ENCODE data around the gene BACE2.
A peak's percentile ranks its signal among the peaks of the same experiment; 100 is the strongest.
"Not testable (repeated sequence)": the region's sequence is repeated elsewhere in the genome, so short reads cannot be mapped to it uniquely, and the experiment has no call there.

BACE2 gene

DNA sequence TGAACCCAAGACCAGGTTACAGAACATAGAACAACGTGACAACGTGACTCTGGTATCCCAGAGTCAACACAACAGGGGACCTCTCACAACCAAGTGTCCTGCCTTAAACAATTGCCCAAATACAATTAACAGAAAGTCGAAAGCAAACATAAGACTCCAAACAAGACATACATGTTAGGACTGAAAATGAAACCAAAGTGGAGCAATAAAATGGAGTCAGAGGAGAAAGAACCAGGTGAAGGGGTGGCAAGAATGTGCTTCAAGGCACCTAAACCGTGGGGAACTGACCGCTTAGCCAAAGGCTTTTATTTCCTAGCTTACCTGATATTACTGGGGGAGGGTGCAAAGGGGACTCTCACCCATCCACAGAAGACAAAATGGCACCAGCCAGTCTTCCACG lies 17.8 kb downstream of the BACE2 start:
- DNase-seq (ENCODE audit: low read depth in 2 of 2) = no peak

DNA sequence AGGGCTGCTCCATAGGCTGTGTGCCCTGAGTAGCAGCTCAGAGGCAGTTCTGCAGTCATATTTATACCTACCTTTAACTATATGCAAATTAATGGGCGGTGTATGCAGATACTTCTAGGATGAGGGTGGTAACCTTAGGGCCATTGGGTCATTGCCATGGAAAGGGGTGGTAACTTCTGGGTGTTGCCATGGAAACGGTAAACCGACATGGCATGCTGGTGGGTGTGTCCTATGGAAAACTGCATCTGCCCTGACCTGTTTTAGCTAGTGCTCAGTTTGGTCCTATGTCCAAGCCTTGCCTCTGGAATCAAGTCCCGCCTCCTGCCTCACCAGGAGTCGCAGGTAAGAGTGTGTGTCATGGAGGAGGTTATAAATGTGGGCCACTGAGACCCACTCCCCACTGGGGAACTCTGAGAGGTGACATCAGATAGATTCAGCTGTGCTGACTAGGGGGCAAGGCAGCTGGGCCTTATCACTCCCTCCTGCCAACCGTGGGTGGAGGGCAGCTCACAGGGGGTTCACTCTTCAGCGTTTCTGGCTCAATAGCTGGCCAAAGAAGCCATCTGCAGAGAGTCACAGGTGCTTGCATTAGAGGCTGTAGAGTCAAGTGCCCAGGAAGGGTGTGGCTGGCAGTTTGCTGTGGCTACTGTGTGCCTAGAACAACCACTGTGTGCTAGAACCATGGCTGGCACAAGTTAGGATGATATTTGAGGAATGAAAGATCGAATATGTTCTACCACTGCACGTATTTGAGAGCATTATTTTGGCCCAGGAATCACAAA lies 19.0 kb downstream of the BACE2 start:
- DNase-seq (ENCODE audit: low read depth in 2 of 2) = no peak

DNA sequence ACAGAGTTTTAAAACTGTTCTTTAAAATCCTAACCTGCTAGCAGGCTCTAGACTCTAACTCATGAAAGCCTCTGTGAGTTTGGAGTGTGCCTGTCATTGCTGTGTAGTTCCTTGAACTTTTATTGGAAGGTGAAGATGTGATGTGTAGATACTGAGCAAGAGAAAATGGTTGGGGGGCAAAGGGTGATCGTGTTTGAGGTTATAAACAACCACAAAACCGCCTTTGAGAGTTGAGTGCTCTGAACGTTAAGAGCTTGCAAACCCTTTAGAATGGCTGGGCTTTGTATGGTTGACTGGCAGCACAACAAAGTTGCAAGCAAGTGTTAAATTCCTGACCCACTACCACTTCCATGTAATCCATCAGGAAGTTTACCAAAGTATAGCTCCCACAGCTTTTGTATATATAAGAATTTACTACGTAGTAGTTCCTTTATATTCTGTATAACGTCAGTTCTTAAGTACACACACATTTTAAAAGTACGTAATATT lies 19.6 kb downstream of the BACE2 start:
- DNase-seq (ENCODE audit: low read depth in 2 of 2) = no peak

DNA sequence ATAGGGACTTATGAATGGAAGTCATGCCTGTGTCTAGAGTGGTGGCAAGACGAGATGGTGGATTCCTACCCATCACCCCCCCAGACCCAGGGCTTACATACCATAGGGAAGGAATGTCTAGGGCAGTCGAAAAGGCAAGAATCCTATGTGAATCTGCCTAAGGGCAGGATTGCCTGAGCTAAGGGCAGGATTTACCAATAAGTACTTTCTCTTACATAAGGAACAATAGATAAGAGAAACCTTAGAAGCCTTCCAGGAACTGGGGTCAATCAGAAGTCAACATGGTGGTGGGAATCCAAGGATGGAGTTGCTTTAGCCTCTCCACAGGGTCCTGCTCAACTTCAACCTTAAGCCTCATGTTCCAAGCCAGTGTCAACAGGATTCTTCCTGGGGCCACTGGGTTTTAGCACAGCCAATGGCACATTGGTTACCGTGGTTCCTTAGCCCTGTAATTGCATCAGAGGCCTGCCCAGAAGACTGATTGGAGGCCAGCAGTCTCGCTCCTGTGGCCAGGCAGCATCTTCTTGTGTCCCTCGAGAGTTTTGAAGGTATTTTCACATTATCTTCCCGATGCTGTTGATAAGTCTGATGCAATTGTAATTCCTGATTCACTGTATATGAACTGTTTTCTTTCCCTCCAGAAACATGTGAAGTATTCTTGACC lies 20.7 kb downstream of the BACE2 start:
- no peak for DNase-seq (ENCODE audit: low read depth in 2 of 2)

DNA sequence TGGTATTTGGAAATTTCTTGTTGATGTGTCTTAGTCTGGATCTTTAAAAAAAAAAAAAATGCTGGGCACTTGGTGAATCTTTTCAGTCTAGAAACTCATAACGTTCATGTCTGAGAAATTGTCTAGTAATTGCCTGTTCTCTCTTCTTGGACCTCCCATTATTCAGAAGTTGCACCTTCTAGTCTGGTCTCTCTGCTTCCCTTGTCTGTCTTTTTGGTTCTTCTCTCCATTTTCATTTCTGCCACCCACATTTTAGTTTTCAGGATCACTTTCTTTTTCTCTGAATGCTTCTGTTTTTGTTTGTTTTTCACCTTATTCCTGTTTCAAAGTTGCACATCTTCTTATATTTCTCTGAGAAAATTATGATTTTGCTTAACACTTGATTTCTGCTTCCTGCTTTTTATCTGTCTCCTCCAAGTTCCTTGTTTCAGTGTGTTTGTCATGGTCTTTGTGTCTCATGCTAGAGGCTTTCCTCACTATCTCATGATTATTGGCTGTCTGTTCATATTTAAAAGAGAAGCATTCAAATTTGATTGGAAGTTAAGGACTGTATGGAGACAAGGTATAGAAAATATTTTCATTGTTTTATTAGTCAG lies 21.3 kb downstream of the BACE2 start:
- no peak for DNase-seq (ENCODE audit: low read depth in 2 of 2)

DNA sequence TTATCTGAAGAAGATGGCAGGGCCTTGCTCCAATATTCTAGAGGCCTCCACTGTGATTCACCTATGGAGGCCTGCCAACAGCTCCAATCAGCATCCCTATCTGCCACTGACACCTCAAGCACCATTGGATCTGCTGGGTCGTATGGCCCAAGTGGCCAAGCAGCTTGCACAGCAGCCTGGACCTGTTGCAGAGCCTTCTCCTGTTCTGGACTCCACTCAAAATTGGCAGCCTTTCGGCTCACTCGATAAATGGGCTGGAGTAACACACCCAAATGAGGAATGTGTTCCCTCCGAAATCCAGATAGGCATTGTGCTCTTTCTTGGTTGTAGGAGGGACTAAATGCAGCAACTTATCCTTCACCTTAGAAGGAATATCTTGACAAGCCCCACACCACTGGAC lies 24.6 kb downstream of the BACE2 start:
- DNase-seq (ENCODE audit: low read depth in 2 of 2) = not testable (repeated sequence)

DNA sequence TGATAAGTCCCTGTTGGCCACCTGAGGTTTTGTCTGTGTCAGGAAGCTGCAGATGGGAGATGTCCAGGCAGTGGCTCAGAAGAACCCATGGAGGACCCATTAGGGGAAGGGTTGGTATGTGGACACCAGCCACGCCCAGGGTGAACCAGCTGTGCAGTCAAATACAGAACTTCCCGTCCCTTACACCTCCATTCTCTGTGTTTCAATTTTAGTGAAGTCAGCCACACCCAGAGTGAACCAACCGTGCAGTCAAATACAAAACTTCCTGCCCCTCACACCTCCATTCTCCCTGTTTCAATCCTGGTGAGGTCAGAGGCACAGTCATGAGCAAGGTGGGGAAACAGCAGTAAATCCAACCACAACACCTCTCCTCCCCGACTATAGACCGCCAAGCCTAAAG lies 27.4 kb downstream of the BACE2 start:
- no peak for DNase-seq (ENCODE audit: low read depth in 2 of 2)

DNA sequence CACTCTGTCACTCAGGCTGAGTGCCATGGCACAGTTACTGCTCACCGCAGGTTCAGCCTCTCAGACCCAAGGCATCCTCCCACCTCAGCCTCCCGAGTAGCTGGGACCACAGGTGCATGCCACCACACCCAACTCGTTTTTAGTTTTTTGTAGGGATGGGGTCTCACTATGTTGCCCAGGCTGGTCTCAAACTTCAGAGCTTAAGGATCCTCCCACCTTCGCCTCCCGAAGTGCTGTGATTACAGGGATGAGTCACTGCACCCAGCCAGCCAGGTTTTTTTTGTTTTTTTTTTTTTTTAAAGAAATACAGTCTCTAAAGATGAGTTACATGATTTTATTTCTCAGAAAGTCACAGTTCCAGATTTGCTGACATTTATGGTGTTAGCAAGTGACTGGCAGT lies 29.0 kb downstream of the BACE2 start:
- no peak for DNase-seq (ENCODE audit: low read depth in 2 of 2)

DNA sequence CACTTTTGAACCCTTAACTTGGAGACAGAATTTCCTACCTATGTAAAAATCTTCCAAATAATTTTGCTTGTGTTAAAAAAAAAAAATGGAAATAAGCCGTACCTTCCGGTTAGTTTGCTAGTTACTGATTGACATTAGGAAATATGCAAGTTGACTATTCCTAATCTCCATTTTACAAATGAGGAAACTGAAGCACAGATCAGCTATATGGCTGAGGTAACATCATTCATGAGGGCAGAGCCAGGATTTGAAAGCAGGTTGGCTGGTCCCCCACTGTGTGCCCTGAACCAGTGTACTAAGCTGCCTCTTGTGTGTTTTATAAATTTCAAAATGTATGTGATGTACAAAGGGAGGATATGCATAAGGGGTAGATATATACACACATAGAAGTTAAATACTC lies 29.6 kb downstream of the BACE2 start:
- no peak for DNase-seq (ENCODE audit: low read depth in 2 of 2)

DNA sequence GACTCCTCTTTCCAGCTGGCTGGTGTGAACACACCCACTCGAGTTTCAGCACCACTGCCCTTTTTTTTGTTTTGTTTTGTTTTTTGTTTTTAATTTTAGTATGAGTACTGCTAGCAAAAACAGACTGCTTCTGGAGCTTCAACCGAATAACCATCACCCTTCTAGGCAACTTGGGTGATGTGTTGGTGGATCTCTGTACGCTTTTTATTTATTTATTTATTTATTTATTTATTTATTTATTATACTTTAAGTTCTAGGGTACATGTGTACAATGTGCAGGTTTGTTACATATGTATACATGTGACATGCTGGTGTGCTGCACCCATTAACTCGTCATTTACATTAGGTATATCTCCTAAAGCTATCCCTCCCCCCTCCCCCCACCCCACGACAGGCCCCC lies 30.7 kb downstream of the BACE2 start:
- not testable (repeated sequence) for DNase-seq (ENCODE audit: low read depth in 2 of 2)

DNA sequence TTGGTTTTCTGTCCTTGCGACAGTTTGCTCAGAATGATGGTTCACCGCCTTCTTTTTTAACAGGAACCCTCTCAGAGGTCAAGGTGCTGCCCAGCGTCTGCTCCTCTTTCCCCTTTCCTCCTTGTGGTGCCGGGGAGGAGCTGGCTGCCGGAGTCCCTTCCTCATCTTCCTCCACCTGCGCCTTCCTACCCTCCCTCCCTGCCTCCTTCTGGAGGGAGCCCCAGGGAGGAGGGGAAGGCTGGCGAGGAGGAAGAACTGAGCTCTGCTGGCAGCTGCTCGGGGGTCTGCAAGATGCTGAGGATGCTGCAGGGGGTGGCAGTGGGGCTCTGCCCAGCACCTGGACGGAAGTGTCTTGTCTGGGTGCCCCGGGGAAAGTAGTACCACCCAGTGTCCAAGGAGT lies 31.2 kb downstream of the BACE2 start:
- DNase-seq (ENCODE audit: low read depth in 2 of 2) = no peak

DNA sequence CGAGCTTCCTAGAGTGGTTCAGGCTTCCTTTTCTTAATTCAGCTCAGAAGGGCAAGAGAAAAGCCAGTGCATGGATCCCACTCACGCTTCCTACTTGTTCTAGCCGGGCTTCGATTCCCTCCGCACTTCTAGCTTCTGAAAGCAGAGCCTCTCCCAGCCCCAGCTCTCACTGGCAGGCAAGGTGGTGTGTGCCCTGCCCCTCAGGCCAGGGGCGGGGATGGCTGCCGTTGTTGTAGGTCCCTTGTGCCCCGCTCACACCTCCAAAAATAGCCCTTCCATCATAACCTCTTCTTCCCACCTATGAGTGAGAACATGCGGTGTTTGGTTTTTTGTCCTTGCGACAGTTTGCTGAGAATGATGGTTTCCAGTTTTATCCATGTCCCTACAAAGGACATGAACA lies 31.6 kb downstream of the BACE2 start:
- DNase-seq (ENCODE audit: low read depth in 2 of 2) = no peak

DNA sequence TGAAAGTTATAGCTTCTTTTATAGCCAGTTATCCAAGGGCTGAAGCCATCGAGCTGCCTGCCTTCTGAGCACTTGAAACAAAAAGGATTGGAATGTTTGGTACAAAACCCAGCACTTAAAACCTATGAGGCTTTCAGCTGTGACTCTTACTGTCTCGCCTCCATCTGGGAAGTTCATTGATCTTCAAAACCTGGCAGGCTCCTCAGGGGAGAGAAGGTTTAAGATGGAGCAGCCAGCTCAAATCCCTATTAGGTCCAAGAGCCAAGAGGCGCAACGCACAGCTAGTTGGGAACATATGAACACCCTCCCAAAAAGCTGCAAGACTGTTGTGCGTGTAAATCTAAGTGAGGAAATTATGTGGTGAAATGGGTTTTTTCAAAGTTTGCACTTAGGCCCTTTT lies 33.4 kb downstream of the BACE2 start:
- DNase-seq (ENCODE audit: low read depth in 2 of 2) = no peak

DNA sequence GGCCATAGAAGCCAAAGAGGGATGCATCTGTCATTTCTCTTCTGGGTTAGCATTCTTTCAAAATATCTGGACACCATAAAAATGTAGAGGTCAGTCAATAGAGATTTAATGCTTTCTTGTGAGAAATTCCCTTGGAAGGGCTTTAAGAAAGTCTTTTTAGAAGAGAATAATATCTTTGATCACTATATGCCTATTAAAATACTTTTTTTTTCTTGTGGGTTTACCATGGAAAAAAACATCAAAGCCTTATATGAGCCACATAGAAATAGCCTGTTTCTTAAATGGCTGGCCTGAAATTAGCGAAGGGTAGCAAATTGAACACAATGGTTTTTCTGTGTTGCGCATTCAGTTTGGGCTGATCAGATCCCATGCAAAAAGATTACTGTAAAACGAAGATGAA lies 36.8 kb downstream of the BACE2 start:
- no peak for DNase-seq (ENCODE audit: low read depth in 2 of 2)

DNA sequence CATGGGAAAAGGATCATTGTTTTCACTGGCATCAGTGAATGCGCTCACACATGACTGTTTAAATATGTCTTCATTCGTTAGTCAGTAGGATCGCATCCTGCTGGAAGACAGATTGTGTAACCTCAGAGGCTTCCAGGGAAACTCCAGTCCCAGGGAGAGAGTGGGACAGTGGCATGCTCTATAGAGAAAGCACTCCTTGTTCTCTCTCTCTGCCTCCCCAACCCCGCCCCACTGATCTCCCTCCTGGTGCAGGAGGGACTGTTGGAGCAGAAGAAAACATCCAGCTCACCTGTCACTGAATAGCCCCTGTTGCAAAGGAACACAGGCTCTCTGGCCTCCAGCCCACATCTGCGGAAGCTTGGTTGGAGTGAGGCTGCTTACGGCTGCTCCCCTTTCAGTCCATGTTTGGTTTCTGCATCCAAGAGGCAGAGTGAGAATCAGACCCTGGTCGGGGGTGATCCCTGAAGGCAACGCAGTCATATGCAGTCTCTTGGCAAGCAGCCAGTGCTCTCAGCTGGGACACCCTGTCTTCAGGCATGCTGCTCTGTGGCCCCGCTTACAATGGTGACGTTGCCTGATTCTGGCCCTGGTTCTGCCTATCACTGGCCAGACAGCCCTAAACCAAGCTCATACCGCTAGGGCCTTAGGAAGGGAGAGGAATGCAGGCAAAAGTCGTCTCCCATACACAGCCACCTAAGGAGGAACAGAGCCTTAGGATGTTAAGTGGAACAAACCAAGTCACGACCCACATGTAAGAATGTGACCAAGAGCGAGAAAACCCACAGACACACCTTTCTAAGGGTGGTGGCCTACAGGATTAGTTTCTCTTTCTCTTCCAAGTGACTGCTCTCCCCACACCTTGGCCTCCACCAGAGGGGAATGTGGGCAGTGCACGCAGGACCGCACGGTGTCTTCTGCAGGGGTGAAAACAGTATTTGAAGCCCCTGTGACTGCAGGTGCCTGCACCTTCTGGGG lies 39.7 kb downstream of the BACE2 start:
- DNase-seq (ENCODE audit: low read depth in 2 of 2) = peak in 1 of 2 experiments; percentile 27

DNA sequence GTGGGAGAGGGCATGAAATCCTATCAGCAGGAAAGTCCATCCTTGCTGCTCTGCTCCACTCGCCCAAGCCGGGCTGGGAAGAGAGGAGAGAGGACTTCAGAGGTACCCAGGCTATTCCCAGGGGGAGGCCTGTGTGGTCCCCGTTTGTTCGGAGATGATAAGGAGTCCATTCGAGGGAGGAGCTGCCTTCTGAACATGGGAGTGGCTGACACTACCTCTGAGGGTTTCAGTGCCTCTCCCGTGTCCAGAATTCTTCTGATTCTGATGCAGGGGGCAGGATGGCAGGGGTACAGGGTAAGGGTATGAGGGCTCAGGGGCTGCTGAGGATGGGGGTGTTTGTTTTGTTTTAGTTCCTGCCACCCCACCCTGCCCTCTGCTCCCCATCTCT lies 40.4 kb downstream of the BACE2 start:
- DNase-seq (ENCODE audit: low read depth in 2 of 2) = no peak

DNA sequence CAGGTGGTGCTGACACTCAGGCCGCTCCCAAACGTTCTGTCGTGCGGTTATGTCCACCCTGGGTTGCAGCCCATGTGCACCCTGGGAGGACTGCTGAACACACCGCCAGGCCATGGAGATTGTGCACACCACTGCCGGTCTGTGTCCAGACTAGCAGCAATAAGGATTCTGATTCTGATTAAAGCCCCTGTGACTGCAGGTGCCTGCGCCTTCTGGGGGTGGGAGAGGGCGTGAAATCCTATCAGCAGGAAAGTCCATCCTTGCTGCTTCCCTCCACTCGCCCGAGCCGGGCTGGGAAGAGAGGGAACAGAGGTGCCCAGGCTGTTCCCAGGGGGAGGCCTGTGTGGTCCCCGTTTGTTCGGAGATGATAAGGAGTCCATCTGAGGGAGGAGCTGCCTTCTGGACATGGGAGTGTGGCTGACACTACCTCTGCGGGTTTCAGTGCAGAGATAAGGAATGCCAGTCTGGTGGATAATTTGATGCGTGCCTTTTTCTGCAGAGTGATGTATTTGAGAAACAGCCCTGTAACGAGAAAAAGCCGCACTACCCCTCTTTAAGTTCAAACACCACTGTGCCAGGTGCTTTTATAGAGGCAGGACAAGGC lies 41.2 kb downstream of the BACE2 start:
- DNase-seq (ENCODE audit: low read depth in 2 of 2) = no peak

DNA sequence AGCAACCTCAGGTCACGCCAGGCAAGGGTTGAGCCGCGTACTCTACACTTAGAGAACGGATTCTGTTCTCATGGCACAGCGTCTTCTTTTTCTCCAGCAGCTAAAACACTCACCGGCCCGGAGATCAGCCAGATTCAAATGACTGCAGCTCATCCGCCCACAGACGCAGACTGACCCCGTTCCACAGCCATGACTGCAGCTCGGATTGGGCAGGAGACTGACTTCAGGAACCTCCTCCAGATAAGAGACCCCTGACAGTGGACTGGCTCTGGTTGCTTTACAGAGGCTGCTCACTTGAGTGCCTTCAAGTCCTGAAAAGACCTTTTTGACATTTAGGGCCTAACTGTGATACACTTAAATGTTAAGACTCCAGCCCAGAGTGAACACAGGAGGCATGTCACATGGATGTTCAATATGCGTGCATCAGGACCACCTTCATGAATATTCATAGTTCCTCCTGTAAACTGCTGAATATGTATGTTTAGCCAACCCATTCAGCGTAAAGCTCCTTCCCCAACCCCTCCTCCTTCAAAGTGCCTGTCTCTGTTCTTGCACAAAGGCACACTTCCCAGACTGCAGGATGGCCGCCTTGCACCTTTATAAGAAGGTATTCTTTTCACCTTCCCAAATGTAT lies 42.6 kb downstream of the BACE2 start:
- no peak for DNase-seq (ENCODE audit: low read depth in 2 of 2)

DNA sequence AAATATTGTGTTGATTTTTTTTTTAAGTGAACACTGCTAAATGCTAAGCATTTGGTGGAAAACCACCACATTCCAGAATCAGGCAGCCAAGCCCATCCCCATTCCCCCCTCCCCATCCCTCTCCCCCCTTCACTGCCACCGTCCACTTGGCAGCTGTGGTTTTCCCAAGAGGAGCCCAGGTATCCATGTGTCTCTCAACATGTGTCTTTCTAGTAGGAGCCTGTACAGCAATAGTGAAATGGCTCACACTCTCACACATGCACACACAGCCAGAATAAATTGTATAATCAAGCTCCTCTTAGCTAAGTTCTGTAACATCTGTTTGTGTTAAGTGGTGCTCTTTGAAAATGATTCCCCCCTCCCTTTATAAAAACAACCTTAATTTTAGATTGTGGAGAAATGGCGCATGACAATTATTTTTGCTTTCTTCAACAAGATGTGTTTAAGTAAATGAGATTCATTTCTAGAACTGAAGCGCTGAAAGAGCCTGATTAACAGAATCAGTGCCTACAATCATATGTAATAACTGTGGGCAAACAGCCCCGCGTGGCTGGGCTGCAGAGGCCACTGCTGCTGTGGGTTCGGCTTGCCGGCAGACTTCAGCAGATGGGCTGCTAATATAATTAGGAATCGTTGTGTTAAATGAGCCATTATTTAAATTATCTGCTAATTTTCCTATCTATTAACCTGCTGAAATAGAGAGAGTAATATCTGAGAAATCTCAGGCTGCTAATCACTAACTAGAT lies 43.3 kb downstream of the BACE2 start:
- no peak for DNase-seq (ENCODE audit: low read depth in 2 of 2)

DNA sequence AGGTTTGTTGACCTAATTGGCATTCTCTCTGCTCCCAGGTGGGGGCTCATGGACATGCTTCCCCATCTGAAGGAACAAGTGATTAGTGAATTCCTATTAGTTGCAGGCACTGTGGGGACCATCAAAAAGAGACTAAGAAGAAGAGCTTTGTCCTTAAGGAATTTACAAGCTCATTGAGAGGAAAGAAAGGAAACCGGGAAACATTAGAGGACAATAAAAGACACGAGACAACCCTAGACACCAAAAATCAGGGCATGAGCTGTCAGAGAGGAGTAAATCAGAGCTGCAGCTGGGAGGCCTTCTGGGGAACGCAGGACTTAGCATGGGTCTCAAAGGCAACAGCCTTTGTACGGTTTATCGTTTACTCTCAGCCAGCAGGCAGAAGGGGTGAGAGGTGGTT lies 45.1 kb downstream of the BACE2 start:
- no peak for DNase-seq (ENCODE audit: low read depth in 2 of 2)
